ENCODE results near the gene TMEM203.

TMEM203 gene

DNA sequence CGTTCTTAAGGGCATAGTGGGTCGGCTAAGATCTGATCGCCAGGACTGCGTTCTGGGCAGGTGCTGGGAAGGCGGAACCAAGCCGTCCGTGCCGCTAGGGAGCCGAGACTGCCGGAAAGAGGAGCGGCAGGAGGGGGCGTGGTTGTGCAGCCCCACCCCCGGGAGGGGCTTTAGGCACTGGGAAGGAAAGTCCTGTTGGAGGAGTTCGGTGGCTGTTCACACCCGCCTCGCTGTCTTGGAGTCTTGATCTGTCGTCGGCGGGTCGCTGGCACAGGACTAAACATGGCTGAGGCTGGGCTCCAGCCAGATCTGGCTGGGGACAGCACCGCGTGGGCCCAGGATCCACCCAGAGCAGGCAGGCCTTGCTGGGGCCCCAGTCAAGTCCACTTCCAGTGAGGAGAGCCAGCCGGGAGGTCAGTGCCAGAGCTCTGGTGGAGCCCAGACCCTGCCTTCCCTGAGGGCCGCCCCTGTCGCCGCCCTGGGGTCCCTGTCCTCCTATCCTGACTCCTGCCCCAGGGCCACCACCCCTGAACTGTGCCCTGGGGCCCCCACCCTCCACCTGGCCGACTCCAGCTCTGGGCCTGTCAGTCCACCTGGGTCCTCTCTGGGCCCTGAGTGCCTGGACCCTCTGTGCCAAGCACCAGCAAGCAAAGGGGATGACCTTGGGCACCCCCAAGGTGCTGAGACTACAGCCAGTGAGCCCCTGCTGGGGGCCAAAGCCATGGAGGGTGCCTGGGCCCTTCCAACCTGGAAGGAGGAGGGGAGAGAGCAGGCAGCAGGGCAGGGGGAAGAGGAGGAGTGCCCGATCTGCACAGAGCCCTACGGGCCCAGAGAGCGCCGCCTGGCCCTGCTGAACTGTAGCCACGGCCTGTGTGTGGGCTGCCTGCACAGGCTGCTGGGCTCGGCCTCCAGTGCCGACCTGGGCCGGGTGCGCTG, 12.1 kb upstream of the TMEM203 start:
- no peak for DNase-seq

DNA sequence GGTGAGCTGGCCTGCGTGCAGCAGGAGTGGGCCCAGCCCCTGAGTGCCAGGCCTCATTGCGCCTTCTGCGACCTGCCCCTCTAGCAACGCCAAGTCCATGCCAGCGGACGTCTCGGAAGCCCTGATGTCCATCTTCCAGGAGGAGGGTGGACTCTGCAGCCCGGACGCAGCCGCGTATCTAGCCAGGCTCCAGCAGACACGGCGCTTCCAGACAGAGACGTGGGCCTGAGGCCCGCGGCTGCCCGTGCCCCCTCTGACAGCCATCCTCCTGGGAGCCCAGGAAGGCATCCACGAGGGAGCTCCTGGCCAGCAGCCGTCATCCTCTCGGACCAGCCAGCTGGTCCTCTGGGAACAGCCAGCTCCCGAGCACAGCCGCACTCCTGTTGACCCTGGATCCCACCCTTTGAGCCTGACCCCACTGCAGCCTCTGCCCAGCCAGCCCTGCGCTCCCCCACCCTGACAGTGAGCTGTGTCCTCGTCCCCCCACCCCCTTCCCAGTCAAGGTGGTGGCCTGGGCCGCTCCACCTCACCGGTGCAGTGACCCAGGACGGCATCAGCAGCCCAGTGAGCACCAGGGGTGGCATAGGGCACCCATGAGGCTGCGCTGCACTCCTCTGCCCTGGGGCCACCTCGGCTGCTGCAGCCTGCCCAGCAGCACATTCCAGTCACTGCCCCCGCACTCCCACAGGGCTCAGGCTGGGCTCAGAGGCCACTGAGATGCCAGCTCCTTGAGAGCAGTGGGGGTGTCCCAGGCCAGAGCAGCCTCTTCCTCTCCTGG, 10.9 kb upstream of the TMEM203 start:
- no peak for DNase-seq

GRCh38 chr9:137215196-137215986, 9.9 kb upstream of the TMEM203 start:
- DNase-seq = no peak

DNA sequence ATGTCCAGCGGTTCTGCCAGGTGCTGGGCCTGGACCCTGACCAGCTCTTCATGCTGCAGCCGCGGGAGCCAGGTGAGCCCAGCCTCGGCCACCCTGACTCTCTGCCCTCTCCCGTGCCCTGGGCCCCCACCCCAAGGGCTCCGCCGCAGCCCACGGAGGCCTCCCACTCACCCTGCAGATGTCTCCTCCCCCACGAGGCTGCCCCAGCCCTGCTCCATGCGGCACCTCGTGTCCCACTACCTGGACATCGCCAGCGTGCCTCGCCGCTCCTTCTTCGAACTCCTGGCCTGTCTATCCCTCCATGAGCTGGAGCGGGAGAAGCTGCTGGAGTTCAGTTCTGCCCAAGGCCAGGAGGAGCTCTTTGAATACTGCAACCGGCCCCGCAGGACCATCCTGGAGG, 9.2 kb upstream of the TMEM203 start:
- no peak for DNase-seq

DNA sequence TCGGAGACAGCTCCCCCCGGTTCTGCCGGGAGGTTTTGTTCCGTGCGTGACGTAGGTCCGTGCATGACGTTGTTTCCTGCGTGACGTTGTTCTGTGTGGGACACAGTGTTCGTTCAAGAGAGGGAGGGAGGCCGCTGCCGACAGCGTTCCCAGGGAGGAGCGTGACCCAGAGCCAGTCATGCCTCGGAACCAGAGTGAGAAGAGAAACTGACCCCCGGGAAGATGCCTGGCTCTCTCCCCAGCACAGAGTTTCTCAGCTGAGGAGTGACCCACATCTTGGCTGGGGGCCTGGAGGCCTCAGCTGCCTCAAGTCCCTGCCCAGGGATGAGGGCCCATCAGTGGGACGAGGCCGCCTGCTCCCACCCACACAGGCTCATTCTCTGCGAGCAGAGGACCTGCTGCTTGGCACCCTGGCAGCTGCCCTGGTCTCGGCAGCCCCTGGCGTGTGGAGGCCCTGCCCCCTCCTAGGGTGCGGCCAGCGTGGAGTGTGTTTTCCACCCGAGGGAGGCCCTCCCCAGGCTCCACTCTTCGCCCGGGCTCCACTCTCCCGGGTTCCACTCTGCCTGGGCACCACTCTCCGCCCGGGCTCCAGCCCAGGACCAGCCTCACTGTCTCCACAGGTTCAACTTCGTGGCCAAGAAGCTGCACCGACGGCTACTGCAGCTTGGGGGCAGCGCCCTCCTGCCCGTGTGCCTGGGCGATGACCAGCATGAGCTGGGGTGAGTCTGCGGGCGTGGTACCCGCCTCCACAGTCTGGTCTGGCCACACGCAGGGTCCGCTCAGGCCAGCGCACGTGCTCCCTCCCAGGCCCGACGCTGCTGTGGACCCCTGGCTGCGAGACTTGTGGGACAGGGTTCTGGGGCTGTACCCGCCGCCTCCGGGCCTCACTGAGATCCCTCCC, 8.0 kb upstream of the TMEM203 start:
- no peak for DNase-seq

GRCh38 chr9:137212520-137212919, 7.1 kb upstream of the TMEM203 start:
- DNase-seq = no peak

- no peak for DNase-seq
These were observed 6.1 kb upstream of the TMEM203 start for GRCh38 chr9:137211532-137211931.

- no peak for DNase-seq
These were observed 1.2 kb upstream of the TMEM203 start for GRCh38 chr9:137206602-137207001.

DNA sequence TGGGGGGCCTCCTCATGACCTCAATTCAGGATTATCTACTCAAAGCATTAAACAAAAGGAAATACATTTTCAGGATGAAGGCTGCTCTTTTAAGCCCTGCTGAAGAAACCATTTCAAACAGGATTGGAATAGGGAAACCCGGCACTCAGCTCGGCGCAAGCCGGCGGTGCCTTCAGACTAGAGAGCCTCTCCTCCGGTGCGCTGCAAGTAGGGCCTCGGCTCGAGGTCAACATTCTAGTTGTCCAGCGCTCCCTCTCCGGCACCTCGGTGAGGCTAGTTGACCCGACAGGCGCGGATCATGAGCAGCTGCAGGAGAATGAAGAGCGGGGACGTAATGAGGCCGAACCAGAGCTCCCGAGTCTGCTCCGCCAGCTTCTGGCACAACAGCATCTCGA, 720 bp downstream of the TMEM203 start:
- no peak for DNase-seq

GRCh38 chr9:137202966-137203365, 2.5 kb downstream of the TMEM203 start:
- no peak for DNase-seq

GRCh38 chr9:137201205-137201868, 4.1 kb downstream of the TMEM203 start:
- no peak for DNase-seq

- DNase-seq = peak; percentile 99
These were observed 4.9 kb downstream of the TMEM203 start, which contains the start of gene TPRN for GRCh38 chr9:137200311-137201204. Gene TPRN (minus strand): TSS chr9:137200741. CDS start chr9:137200711, 30 bp downstream.

- DNase-seq = peak in 1 of 2 experiments; percentile 40
These were observed 5.9 kb downstream of the TMEM203 start for GRCh38 chr9:137199411-137200121.

- no peak for DNase-seq
These were observed 6.6 kb downstream of the TMEM203 start for GRCh38 chr9:137198902-137199283.

GRCh38 chr9:137198051-137198901, 7.2 kb downstream of the TMEM203 start:
- DNase-seq = no peak

GRCh38 chr9:137195525-137196220, 9.8 kb downstream of the TMEM203 start:
- no peak for DNase-seq

DNA sequence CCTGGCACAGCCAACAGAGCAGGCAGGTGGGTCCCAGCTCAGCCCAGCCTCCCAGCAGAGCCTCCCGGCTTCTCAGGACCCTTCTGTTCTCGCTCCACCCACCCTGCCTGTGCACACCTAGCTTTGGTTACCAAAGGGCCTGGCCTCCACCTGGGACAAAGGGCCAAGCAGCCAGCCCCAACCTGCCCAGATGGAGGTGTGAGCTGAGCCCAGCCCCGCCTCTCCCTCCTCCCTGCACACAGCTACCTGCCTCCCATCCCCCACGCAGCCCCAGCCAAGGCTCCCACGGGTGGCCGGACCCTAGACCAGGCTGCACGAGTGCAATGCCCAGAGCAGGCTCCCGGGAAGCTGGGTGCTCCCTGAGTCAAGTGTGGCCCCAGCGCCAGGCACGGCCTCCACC, 10.5 kb downstream of the TMEM203 start:
- DNase-seq = no peak

GRCh38 chr9:137194388-137194787, 11.1 kb downstream of the TMEM203 start:
- no peak for DNase-seq

Measured in activated T-cell treated with anti-CD3 and anti-CD28 coated beads, Interleukin-2, amount 50 U/mL, for 48 hours (primary cell).